ENCODE measurements around the gene PCNT.
A peak's percentile ranks its signal among the peaks of the same experiment; 100 is the strongest.

The PCNT gene

DNA sequence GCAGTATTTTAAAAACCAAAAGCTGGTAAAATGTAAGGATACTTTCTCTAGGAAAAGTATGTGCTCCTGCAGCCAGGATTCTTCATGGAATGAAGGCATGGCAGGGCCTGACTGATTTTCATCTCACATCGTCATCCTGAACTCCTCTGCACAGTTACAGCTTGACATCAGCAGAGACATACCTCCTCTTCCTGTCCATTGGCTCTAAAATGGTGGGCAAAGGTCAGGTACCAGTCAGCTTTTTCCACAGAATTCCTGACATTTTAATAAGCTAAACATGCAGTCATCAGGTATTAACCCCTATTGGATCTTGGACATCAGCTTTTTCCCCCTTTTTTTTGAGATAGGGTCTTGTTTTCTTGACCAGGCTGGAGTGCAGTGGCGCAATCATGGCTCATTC lies 5.8 kb downstream of the PCNT start:
- DNase-seq (ENCODE audit: low read depth) = no peak

GRCh38 chr21:46334351-46335140 lies 10.6 kb downstream of the PCNT start:
- no peak for DNase-seq (ENCODE audit: low read depth)

DNA sequence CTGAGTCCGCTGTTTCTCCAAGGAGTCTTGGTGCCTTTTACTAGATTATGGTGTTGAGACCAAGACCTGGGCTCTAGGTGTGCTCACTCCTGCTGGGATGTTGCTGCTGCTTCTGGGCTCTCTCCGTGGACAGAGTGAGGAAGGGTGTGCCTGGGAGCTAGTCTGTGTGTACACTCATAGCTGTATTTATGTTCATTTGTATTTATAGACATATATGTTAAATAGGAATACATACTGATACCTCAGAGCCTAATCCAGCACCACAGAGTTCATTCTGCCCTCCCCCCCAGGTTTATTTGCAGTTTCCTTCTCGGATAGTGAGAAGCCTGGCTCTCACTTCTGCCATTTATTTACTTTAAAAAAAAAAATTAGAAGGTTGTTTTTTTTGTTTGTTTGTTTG lies 12.6 kb downstream of the PCNT start:
- DNase-seq (ENCODE audit: low read depth) = no peak

GRCh38 chr21:46340998-46341397 lies 17.0 kb downstream of the PCNT start:
- DNase-seq (ENCODE audit: low read depth) = no peak

DNA sequence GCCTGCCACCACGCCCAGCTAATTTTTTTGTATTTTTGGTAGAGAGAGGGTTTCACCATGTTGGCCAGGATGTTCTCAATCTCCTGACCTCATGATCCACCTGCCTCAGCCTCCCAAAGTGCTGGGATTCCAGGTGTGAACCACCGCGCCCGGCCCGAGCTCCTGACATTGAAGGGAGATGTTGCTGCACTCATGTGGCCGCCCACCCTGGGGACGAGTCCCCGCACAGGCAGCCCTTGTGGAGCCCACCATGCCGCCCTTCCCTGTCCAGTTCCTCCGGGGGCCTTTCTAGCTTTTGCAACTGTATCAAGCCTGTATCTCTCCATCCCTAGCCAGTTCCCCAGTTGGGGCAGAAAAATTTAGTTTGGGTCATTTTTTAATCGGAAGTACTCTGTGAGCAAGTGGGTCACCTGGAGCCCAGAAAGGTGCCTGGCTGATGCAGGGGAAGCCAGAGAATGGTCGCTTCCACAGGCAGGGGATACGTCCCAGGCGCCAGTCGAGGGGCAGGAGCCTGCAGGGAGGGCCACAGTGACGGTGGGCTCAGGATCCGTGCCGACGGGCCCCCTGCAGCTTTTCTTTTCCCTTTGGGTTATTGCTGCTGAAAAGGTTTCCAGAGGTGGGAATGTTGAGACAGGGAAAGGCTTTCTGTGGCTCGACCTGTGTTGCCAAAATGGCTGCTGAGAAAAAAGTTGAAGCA lies 20.4 kb downstream of the PCNT start:
- DNase-seq (ENCODE audit: low read depth) = no peak

GRCh38 chr21:46345861-46346260 lies 21.9 kb downstream of the PCNT start:
- DNase-seq (ENCODE audit: low read depth) = no peak

- DNase-seq (ENCODE audit: low read depth) = no peak
Measured at GRCh38 chr21:46346296-46347202, 22.6 kb downstream of the PCNT start.

- DNase-seq (ENCODE audit: low read depth) = no peak
Measured at GRCh38 chr21:46347203-46347550, 23.2 kb downstream of the PCNT start.

DNA sequence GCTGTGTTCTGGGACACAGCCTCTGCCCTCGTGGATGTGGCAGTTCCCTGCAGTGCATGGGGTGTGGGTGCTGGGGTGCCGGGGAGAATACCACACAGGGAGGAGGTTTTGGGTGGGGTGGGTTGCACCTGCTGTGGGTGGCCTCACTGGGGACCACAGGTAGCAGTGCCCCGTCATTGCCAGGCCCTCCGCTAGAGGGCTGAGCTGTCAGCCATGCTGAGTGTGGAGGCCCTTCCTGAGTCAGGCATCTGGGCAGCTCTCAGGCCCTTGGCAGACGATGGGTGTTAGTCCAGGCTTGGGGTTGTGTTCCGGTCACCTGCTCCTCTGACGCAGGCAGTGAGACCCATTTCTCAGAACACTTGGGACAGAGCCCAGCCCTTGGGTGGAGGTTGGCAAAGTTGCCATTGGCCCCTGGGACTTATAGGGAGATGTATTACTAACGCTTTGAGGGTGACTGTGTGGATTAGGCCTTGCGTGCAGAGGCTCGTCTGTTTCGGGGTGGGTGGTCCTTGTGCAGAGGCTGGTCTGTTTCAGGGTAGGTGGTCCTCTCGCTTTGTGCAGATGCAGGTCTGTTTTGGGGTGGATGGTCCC lies 23.9 kb downstream of the PCNT start:
- DNase-seq (ENCODE audit: low read depth) = peak; percentile 9

GRCh38 chr21:46349134-46349760 lies 25.3 kb downstream of the PCNT start:
- DNase-seq (ENCODE audit: low read depth) = no peak

DNA sequence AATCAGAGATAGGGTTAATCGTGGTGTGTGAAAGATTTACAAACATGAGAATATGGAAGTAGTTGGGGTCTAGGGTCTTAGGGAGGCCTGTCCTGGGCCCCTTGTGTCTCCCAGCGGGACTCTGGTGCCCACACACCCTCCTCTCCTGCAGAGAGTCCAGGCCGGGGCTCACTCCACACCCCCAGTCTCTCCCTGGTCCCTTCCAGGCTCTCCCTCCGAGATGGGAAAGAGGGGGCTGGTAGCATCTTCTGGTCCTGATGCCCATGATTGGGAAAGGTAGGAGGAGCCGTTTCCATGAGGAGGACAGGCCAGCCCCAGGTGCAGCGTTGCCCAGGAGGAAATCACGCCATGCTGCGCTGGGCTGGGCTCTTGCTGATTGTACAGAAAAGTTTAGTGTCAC lies 26.6 kb downstream of the PCNT start:
- no peak for DNase-seq (ENCODE audit: low read depth)

- no peak for DNase-seq (ENCODE audit: low read depth)
Measured at GRCh38 chr21:46350981-46351380, 27.0 kb downstream of the PCNT start.

- no peak for DNase-seq (ENCODE audit: low read depth)
Measured at GRCh38 chr21:46351476-46352163, 27.7 kb downstream of the PCNT start.

- DNase-seq (ENCODE audit: low read depth) = no peak
Measured at GRCh38 chr21:46352164-46352515, 28.2 kb downstream of the PCNT start.

DNA sequence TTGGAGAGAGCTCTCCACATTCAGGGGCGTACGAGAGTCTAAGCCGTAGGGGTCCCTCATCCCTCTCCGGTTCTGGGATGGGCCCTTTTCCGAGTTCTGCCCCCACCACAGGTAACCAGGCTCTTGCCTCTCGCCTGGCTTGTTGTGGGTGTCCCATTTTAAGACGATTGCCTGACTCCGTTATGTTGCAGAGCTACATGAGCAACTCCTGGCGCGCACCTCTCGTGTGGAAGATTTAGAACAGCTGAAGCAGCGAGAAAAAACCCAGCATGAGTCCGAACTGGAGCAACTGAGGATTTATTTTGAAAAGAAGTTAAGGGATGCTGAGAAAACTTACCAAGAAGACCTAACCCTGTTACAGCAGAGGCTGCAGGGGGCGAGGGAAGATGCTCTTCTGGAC lies 29.0 kb downstream of the PCNT start:
- DNase-seq (ENCODE audit: low read depth) = no peak

GRCh38 chr21:46354046-46354445 lies 30.1 kb downstream of the PCNT start:
- no peak for DNase-seq (ENCODE audit: low read depth)

DNA sequence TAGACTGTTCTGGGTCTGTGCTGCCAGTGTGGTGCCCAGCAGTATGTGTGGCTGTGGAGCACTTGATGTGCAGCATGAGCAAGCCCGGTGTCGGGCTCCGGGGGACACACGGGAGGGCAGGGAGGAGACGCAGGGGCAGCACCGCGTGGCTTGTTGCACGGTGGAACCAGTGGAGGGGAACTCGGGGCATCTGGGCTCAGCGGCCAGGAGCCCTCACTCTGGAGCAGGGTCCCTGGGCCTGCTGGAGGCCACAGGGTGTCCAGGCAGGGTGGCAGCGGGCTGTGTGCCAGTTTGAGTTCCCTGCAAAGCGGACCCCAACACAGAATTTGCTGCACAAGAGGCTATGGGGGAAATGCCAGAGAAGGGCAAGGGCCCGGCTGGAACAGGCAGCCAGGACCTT lies 30.6 kb downstream of the PCNT start:
- no peak for DNase-seq (ENCODE audit: low read depth)

DNA sequence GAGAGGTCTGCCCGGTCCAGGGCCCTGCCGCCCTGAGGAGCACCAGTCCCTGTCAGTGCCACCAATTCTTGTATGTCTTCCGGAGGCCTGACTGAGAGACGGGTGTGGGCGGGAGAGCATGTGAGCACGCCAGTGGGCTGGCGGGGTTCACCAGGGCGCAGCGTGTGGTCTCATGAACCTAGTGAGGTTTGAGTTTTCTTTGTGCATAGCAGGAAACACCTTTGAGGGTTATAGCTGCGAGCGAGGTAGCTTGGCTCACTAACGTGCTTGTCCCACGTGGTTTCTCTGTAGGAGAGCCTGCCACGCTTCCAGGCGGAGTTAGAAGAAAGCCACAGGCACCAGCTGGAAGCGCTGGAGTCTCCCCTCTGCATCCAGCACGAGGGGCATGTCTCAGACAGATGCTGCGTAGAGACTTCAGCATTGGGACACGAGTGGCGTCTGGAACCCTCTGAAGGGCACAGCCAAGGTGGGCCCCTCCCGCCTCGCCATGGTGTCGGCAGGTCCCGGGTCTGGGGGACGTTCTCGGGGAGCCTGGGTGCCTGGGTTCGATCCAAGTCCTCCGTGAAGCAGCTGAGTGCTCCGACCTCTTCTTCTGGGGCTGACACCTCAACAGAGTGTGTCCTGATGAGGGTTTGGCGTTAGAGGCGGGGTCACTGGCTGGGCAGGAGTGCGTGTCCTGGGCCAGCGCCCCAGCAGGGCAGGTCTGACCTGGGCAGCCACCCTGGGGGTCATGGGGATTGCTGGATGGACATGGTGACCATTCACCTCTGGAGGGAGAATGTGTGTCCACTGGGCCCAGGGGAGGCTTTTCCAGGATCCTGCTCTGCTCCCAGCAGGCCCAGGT lies 31.4 kb downstream of the PCNT start:
- no peak for DNase-seq (ENCODE audit: low read depth)

- DNase-seq (ENCODE audit: low read depth) = no peak
Measured at GRCh38 chr21:46356005-46356338, 32.0 kb downstream of the PCNT start.

DNA sequence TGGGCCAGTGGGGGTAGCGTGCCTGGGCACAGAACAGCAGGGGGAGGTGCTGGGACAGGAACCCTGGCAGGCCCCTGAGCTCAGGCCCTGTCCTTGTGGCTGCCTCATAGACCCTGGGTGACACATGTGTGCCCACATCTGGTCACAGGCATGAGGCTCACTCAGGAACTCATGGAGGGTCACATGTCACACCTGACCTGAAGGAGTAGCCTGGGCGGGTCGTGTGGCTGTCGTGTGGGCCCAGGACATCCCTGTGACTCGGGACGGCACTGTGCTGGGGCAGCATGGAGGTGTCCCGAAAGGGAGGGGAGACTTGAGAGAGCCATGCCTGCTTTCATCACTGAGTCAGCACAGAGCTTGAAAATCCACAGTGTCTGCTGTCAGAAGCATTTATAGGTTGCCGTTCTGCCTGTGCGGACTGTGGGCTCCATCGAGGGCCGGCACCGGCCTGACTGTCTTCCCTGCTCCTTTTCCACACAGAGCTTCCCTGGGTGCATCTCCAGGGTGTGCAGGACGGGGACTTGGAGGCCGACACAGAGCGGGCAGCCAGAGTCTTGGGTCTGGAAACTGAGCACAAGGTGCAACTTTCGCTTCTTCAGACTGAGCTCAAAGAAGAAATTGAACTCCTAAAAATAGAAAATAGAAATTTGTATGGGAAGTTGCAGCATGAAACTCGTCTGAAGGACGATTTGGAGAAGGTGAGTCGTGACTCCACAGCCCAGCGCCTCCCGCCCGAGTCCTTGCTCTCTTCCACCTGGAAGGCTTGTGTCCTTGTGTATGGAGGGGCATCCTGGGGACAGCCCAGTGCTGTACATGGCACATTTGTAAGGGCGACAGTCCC lies 32.8 kb downstream of the PCNT start:
- DNase-seq (ENCODE audit: low read depth) = no peak
